ENCODE results near the gene ZNF878. TPM values are rescaled to one million over a fixed set of nuclear protein-coding genes. Genes with fewer than 3 reads are reported as not detected.
A peak's percentile ranks its signal among the peaks of the same experiment; 100 is the strongest.

The ZNF878 gene
- total and polyA plus RNA-seq, 2 of the 13 experiments (the other 11 are each of a cell fraction or from before 2014, with no cell fraction given) = 0.46 to 5.2 TPM

DNA sequence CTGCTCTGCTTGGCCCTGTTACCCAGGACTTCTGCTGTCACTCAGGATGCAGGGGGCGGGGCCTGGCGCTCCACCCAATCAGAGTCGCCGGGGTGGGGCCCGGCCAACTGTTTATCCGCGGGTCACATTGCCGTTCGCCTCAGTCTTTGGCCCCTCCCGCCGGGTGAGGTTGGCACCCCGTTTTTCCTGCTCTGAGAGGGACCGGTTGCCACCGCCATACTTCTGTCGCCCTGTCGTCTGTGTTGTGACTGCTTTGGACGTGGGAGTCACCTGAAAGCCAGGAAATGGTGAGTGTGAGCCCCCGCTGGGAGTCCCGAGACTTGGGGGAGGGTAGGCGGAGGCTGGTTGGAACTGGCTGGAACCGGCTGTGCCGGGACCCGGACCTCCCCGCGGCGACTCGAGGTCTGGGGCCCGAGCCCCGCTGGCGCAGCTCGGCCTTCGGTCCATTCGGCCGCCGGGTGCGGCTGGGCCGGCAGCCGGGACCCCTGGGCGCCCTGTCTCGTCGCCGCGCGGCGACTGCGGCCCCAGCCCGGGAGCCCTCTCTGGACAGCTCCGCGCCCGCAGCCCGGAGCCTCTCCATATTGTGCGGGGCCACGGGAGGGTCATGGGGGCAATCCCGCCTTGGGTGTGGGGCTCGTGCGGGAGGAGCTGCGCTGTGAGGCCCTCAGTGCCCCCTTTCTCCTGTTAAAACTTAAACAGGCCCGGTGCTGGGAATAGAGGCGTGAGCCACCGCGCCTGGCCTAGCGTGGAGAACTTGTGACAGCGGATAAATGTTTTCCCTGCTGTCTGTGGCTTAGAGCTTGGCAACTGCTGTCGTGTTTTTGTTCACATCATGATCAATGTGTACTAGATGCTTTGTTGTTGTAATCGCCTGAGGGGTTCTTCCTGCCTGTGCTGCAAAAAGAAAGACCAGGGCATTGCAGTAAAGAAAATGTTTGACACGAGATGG lies 12.1 kb upstream of the ZNF878 start, which contains the start of gene ZNF844 (continued):
- TF ChIP-seq MAFG (CRISPR knock-in tag; IDR thresholded peaks at IDR 0.05) (no peak), PPARG (CRISPR knock-in tag; conservative IDR thresholded peaks at IDR 0.05) (no peak), MED13 (CRISPR knock-in tag; IDR thresholded peaks at IDR 0.05) (no peak), KAT2B (IDR thresholded peaks at IDR 0.05; ENCODE audit: borderline replicate concordance, low read depth, low read length) (no peak), ZNF317 (CRISPR knock-in tag; IDR thresholded peaks at IDR 0.05) (no peak), KLF12 (CRISPR knock-in tag; IDR thresholded peaks at IDR 0.05; ENCODE audit: borderline replicate concordance) (0 out of 2 replicates have a peak, but pooled peaks have one; percentile 39), TAF15 (IDR thresholded peaks at IDR 0.05; ENCODE audit: low read depth, low read length, poor library complexity, severe bottlenecking) (no peak), ZNF124 (CRISPR knock-in tag; IDR thresholded peaks at IDR 0.05) (no peak), ZKSCAN8 (CRISPR knock-in tag; IDR thresholded peaks at IDR 0.05; ENCODE audit: borderline replicate concordance) (no peak), SPEN (CRISPR knock-in tag; IDR thresholded peaks at IDR 0.05; ENCODE audit: low read depth) (0 out of 2 replicates have a peak, but pooled peaks have one; percentile 45), ZNF460 (CRISPR knock-in tag; IDR thresholded peaks at IDR 0.05; ENCODE audit: borderline replicate concordance) (no peak), ESRRA (CRISPR knock-in tag; IDR thresholded peaks at IDR 0.05; ENCODE audit: low read depth) (no peak), ZNF333 (CRISPR knock-in tag; IDR thresholded peaks at IDR 0.05; ENCODE audit: borderline replicate concordance) (no peak), ZNF709 (CRISPR knock-in tag; IDR thresholded peaks at IDR 0.05) (no peak), NPAS2 (CRISPR knock-in tag; IDR thresholded peaks at IDR 0.05; ENCODE audit: borderline replicate concordance) (no peak), ZNF790 (CRISPR knock-in tag; IDR thresholded peaks at IDR 0.05; ENCODE audit: borderline replicate concordance) (no peak), TBL1XR1 (IDR thresholded peaks at IDR 0.05; ENCODE audit: borderline replicate concordance, low read length, partially characterized antibody) (no peak)
- TF ChIP-seq, protein P1, sequence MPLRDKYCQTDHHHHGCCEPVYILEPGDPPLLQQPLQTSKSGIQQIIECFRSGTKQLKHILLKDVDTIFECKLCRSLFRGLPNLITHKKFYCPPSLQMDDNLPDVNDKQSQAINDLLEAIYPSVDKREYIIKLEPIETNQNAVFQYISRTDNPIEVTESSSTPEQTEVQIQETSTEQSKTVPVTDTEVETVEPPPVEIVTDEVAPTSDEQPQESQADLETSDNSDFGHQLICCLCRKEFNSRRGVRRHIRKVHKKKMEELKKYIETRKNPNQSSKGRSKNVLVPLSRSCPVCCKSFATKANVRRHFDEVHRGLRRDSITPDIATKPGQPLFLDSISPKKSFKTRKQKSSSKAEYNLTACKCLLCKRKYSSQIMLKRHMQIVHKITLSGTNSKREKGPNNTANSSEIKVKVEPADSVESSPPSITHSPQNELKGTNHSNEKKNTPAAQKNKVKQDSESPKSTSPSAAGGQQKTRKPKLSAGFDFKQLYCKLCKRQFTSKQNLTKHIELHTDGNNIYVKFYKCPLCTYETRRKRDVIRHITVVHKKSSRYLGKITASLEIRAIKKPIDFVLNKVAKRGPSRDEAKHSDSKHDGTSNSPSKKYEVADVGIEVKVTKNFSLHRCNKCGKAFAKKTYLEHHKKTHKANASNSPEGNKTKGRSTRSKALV (CRISPR knock-in tag; IDR thresholded peaks at IDR 0.05) = no peak
- TF ChIP-seq, protein P2, sequence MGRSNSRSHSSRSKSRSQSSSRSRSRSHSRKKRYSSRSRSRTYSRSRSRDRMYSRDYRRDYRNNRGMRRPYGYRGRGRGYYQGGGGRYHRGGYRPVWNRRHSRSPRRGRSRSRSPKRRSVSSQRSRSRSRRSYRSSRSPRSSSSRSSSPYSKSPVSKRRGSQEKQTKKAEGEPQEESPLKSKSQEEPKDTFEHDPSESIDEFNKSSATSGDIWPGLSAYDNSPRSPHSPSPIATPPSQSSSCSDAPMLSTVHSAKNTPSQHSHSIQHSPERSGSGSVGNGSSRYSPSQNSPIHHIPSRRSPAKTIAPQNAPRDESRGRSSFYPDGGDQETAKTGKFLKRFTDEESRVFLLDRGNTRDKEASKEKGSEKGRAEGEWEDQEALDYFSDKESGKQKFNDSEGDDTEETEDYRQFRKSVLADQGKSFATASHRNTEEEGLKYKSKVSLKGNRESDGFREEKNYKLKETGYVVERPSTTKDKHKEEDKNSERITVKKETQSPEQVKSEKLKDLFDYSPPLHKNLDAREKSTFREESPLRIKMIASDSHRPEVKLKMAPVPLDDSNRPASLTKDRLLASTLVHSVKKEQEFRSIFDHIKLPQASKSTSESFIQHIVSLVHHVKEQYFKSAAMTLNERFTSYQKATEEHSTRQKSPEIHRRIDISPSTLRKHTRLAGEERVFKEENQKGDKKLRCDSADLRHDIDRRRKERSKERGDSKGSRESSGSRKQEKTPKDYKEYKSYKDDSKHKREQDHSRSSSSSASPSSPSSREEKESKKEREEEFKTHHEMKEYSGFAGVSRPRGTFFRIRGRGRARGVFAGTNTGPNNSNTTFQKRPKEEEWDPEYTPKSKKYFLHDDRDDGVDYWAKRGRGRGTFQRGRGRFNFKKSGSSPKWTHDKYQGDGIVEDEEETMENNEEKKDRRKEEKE (IDR thresholded peaks at IDR 0.05) = no peak
- TF ChIP-seq, protein P3, sequence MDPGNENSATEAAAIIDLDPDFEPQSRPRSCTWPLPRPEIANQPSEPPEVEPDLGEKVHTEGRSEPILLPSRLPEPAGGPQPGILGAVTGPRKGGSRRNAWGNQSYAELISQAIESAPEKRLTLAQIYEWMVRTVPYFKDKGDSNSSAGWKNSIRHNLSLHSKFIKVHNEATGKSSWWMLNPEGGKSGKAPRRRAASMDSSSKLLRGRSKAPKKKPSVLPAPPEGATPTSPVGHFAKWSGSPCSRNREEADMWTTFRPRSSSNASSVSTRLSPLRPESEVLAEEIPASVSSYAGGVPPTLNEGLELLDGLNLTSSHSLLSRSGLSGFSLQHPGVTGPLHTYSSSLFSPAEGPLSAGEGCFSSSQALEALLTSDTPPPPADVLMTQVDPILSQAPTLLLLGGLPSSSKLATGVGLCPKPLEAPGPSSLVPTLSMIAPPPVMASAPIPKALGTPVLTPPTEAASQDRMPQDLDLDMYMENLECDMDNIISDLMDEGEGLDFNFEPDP (CRISPR knock-in tag; conservative IDR thresholded peaks at IDR 0.05) = no peak
- TF ChIP-seq, protein P4, sequence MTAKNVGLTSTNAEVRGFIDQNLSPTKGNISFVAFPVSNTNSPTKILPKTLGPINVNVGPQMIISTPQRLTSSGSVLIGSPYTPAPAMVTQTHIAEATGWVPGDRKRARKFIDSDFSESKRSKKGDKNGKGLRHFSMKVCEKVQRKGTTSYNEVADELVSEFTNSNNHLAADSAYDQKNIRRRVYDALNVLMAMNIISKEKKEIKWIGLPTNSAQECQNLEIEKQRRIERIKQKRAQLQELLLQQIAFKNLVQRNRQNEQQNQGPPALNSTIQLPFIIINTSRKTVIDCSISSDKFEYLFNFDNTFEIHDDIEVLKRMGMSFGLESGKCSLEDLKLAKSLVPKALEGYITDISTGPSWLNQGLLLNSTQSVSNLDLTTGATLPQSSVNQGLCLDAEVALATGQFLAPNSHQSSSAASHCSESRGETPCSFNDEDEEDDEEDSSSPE (CRISPR knock-in tag; IDR thresholded peaks at IDR 0.05) = no peak
